GM12801 (cell line): Measurements from ENCODE around the gene CCDC92B.

Experiments
- CTCF ChIP-seq: IDR thresholded peaks from one replicate; pipeline ENCODE4 v1.5.1; 2011; ENCODE audit warnings: control low read depth; ENCODE audit not compliant: insufficient read length; ENCODE audit errors: extremely low read depth

CCDC92B gene

GRCh38 chr17:2700030-2700490, 49.4 kb downstream of the CCDC92B start:
- TF ChIP-seq CTCF: no peak

GRCh38 chr17:2697611-2698162, 51.8 kb downstream of the CCDC92B start:
- no peak for TF ChIP-seq CTCF

- no peak for TF ChIP-seq CTCF
These were observed 53.3 kb downstream of the CCDC92B start for GRCh38 chr17:2695961-2696760.

DNA sequence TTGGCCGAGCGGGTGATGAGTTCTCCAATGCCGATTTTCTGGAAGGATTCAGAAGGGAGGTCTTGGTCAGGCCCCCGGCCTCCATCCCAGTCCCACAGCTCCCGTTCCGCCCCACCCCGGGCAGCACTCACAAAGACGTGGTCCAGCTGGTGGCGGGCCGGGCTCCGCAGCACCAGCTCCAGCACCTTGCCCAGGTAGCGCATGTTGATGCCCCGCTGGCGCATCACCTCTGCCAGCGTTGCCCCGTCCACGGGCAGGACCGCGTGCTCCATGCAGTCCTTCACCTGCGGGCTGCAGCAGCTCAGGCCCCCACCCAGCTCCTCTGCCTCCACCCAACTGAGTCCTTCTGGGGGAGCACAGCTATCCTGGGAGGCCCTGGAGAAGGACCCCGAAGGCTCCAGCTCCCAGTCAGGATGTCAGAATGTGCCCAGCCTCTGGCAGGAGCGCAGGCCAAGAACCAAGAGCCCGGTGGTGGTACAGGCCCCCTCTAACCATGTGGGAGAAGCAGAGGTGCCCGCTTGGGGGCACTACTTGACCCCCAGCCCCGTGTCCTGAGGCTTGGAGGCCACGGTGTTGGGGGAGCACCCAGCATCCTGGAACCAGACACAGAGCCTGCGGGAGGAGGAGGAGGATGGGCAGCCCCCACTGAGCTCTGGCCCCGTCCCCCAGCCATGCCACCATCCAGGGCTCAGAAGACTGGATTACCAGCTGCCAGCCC, 54.0 kb downstream of the CCDC92B start:
- TF ChIP-seq CTCF: no peak

DNA sequence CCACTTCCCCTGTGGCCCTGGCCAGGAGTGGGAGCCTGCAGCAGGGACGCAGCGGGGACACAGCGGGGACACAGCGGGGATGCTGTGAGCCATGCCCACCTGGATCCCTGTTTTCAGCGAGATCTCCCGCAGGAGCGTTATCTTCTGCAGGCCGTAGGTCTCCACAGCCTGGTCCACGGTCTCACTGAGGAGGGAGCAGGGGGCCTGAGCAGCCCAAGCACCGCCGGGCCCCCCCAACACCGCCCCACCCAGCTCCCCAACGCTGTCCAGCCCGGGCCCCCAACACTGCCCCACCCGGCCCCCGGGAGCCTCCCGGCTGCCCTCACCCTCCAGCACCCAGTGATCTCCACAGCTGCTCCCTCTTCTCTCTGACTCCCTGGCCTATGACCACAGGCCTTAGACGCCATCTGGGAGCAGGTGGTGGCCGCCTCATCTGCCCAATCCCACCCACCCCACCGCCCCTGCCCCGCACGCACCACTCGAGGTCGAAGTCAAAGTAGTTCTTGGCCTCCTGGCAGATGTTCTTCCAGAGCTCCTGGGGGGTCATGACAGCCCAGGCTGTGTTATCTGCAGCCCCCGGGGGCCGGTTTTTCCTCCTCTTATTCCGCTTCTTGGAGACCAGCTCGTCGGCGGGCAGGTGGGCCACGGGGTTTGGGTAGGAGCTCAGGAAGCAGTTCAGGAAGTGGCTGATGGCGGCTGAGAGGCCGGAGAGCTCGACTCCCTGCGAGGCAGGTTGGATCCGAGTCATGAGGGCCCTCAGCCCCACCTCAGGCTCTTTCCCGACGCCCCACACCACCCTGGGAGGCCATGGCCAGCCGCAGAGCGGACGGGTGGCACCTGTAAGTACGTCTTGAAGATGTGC, 54.8 kb downstream of the CCDC92B start:
- TF ChIP-seq CTCF: no peak

DNA sequence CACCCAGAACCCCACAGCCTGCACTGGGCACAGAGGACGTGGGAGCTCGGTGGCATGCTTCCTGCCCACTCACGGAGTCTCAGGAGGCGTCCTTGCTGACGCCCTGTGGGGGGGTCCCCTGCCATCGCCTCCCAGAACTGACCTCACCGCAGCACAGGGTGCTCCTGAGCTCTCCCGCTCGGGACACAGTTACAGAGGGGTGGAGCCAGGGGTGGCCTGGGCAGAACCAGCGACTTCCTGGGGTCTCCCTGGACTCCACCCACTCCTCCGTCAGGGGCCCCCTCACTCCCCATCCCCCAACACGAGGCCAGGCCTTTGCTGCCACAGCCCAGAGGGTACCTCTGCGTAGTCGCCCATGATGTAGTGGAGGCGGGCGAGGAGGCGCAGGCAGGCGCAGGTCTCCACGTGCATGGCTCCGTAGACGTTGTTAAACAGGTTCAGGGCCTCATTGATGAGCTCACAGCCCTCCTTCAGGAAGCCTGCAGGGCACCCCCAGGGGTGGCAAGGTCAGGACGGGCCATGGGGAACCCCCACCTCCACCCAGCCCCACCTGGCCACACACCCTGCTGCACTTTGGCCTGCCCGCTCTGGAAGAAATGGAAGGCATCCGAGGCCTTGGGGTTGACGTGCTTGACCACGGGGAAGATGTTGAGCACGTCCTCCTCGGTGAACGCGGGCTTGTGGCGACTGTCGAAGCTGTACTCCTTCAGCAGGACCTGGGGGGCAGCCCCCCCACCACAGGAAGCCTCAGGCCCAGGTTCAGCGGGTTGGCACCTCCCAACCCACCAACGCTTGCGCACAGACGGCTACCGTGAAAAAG, 55.7 kb downstream of the CCDC92B start:
- TF ChIP-seq CTCF: no peak
